Activated naive CD4-positive, alpha-beta T cell (primary cell): ENCODE measurements around the gene TUBGCP6.

ENCODE experiments used
- DNase-seq, 4 experiments: peaks; one replicate each; lab custom pipeline; 2025; lab: John Stamatoyannopoulos, UW

Gene TUBGCP6

DNA sequence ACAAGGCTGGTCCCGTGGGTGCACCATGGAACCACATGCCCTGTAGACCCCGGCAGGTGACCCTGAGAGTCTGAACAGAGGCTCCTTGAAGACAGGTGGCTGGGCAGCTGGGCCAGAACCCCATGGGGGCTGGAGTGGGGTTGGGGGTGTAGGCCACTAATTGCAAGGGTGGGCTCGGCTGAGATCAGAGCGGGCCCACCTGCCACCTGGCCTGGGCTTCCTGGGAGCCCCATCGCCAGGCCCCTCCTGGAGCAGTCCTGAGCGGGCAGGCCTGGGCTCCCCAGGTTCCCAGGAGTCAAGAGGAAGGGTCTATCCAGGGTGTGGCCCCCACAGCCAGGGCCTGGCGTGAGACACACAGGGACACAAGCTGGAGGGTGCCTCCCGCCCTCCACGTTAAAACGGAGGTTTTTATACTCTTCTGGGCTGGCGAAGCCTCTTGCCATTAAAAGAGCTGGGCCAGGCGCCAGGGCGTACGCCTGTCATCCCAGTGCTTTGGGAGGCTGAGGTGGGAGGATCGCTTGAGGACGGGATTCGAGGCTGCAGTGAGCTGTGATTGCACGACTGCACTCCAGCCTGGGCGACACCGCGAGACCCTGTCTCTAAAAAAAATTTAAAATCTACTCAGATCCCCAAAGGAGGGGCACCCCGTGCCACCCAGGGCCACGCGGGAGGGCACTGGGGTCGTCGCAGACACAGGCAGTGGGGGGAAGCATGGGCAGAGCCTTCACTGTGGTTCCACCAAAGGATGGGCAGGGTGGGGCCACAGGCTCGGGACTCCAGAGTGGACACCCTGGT, 63.9 kb downstream of the TUBGCP6 start:
- no peak for DNase-seq

DNA sequence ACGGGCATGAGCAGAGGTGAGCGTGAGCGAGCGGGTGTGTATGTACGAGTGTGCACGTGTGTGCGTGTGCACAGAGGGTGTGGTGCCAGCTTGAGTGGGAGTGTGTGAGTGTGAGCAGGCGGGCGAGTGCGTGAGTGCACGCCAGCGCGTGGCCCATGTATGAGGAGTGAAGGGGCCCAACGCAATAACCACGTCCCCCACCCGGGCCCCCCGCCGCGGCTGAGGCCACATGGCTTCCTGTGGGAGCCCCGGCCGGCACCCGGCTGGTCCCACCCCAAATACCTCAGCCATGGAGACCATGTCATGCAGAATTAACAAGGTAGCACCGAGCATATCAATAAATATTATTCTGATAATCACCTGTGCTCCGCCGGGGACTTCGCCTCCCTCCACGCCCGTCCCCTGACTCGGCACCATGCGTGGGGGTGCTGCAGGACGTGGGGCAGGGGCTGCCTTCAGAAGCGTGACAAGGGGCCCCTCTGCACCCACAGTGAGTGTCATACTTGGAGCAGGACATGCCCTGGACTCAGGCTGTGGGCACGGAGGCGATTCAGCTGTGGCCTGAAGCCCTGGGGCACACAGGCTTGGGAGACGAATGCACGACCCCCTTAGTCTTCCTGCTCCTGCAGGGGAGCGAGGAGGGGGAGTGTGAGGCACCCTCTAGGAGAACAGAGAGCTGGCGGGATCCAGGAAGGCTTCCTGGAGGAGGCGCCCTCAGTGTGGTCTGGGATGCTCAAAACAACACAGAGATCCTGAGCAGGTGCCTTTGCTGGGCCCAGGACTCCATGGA, 64.7 kb downstream of the TUBGCP6 start:
- DNase-seq, result no peak

DNA sequence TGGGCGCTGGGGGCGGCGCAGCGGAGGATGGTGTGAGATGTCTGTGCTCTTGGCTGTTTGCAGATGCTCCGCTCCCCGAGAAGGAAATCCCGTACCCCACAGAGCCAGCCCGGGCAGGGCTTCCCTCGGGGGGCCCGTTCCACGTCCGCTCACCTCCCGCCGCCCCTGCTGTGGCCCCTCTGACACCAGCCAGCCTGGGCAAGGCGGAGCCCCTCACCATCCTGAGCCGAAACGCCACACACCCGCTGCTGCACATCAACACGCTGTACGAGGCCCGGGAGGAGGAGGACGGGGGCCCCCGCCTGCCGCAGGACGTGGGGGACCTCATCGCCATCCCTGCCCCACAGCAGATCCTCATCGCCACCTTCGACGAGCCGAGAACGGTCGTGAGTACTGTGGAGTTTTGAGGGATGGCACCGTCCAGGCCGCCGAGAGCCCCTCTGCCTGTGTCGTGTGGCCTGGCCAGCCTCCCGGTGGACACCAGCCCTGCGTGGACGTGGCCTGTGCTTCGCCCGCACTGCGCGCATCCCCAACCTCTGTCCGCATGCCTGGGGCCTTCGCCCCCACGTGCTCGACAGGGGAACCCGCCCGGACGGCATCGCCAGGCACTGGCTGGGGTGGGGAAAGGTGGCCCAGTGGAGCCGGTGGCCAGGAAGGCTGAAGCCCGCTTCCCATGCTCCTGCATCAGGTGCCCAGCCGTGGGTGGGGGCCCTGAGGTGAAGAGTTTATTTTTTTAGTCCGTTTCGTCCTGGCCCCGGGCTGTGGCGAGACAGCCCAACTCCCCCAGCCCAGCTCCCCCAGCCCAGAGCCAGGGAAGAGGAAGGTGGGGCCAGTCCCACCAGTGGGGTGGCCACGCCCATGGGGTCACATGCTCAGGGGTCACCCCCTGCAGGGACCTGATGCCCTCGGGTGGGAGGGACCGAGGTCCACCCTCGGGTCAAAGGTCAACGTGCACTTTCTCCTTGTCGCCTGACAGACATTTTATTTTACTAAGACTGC, 65.7 kb downstream of the TUBGCP6 start:
- no peak for DNase-seq

DNA sequence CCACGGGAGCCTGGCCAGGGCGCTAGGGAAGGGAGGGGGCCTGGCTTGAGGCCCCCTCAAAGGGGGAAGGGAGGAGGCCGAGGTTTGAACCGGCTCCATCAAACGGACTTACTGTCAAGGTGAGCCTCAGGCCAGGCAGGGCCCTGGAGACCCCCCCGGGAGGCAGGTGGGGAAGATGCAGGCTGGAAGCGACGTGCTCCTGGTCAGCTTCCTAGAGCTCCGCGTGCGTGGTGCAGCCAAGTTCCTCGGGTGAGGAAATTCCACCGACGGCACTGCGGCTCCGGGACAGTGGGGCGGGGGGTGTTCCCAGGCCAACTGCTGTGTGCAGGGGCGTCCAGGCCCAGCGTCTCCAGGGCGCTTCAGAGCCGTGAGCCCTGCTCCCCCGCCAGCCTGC, 66.4 kb downstream of the TUBGCP6 start:
- DNase-seq, result no peak

DNA sequence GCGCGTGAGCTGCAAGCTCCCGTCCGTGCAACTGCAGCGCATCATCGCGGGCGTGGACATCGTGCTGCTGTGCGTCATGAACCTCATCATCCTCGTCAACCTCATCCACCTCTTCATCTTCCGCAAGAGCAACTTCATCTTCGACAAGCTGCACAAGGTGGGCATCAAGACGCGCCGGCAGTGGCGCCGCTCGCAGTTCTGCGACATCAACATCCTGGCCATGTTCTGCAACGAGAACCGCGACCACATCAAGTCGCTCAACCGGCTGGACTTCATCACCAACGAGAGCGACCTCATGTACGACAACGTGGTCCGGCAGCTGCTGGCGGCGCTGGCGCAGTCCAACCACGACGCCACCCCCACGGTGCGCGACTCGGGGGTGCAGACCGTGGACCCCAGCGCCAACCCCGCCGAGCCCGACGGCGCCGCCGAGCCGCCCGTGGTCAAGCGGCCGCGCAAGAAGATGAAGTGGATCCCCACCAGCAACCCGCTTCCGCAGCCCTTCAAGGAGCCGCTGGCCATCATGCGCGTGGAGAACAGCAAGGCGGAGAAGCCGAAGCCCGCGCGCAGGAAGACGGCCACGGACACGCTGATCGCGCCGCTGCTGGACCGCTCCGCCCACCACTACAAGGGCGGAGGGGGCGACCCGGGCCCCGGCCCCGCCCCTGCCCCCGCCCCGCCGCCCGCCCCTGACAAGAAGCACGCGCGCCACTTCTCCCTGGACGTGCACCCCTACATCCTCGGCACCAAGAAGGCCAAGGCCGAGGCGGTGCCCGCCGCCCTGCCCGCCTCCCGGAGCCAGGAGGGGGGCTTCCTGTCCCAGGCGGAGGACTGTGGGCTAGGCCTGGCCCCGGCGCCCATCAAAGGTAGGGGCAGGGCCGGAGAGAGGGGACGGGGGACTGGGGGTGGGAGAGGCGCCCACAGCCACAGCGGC, 67.0 kb downstream of the TUBGCP6 start:
- no peak for DNase-seq

DNA sequence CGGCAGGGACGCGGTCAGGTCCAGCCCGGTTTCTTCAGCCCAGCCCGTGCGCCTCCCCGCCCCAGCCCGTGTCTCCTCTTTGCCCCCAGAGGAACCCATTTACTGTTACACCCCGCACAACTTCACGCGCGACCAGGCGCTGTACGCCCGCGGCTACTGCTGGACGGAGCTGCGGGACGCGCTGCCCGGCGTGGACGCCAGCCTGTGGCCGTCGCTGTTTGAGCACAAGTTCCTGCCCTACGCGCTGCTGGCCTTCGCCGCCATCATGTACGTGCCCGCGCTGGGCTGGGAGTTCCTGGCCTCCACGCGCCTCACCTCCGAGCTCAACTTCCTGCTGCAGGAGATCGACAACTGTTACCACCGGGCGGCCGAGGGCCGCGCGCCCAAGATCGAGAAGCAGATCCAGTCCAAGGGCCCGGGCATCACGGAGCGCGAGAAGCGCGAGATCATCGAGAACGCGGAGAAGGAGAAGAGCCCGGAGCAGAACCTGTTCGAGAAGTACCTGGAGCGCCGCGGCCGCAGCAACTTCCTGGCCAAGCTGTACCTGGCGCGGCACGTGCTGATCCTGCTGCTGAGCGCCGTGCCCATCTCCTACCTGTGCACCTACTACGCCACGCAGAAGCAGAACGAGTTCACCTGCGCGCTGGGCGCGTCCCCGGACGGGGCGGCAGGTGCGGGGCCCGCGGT, 67.8 kb downstream of the TUBGCP6 start:
- DNase-seq, result no peak

DNA sequence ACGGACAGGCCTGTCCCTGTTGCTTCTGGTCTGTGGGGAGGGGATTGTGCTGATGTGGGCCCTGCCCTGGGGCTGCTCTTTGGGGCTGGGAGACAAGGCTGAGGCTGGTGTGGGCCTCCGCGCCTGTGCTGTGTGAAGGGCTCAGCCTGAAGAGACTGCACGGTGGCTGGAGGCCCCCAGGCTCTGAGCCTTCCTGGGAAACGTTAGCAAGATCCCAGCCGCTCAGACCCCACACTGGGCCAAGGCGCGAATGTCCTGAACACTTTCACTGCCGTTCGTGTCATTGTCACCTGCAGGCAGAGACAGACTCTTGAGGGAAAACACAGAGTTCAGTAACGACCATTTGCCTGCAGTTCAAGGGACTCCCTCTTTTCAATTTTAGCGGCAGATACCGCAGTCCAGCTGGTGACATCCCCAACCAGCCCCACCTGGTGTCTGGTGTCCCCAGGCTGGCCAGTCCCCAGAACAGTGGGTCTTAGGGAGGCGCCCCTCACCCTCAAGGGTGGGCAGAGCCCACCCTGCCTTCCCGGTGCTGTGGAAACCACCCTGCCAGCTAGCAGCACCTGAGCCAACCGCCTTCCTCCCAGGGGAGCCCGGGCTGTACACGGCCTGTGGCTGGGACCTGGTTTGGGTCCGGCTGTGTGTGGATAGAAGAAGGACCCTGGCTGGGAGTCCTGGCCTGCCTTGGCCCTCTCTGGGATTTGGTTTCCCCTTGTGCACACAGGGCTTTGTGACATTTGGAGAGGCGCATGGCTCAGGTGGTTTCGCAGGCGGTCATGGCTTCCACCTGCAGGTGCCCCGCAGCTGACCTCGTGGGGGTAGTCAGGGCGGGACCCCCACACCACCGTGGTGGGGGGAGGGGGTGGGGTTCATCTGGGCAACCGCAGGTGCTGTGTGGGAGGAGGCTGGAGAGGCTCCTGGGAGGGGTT, 68.6 kb downstream of the TUBGCP6 start:
- no peak for DNase-seq

DNA sequence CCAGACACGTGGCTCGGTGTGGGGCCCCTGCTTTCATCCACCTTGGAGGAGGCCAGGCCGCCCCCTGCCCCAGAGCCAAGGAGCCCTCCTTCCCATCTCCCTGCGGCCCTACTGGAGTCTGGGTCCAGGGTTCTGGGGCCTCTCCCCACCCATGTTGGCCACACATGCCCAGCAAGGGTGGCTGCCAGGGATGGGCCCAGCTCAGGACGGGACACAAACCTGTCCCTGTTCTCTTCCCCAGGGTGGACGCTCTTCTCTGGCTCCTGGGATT, 69.7 kb downstream of the TUBGCP6 start:
- no peak for DNase-seq

DNA sequence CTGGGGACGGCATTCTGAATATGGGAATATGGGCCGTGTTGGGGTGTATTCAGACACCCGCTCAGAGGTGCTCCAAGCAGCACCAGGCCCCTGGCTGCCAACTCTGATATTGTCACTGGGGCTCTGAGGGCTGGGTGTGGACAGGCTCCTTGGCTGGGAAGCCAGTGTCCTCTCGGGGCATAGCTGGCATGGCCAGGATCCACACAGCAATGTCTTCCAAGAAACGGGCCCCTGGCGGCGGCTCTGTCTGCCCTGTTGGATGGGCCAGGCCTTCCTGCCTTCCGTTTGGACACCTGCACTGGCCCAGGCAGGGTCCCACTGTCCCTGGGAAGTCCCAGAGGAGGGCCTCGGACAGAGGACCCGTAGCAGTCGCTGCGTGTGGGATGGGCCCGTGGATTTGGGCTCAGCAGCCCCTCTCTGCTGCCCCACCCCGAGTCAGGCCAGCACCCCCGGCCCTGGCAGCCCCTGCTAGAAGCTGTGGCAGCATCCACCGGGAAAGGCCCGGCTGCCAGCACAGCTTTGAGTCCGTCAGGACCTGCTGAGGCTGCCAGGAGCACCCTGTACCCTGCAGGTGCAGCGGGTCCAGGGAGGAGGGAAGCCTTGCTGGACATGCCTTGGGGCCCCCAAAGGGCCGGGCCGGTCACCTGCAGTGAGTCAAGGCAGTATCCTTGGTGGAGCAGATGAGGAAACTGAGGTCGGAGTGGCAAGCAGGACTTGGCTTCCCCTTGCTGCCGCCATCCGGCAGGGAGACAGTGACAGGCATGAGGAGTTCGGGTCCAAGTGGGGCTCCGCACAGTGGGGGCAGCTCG, 70.2 kb downstream of the TUBGCP6 start:
- no peak for DNase-seq

DNA sequence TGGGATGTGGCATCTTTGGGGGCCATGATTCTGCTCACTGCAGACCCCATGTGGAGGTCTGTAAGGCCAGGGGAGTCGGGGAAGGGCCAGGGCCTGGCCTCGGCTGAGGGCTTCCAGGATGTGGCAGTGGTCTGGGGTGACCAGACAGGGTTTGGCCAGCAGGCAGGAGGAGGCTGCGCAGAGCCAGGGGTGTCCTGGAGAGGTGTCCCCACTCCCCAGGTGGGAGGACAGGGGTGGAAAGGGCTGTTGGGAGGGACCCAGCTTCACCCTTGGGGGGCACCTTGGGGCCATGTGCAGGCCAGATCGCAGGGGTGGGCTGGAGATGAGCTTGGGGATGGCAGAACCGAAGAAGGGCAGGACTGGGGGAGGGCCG, 70.9 kb downstream of the TUBGCP6 start:
- no peak for DNase-seq

DNA sequence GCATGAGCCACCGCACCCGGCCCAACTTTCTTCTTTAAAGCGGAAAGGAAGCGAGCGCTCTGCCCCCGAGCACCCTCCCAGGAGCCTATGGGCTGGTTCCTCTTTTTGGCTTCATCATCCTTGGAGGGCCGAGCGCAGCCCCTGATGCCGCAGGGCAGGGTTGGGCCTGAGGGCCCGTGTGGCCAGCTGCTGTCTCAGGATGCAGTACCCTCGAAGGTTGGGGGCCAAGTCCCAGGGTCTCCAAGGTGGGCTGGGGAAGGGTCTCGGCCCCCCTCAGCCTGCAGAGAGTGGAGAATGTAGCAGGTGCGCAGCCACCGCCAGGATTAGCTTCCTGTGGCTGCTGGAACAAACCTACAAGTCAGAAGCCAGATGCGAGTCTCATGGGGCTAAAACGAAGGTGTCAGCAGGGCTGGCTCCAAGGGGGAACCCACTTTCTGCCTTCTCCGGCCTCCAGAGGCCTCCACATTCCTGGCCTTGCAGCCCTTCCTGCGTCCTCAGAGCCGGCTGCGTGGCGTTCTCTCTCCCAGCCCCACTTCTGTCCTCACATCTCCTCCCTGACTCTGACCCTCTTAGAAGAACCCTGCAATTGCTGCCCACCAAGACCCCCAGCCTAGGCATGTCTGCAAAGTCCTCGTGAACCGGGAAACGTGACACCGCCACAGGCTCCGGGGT, 71.4 kb downstream of the TUBGCP6 start:
- DNase-seq, result no peak

DNA sequence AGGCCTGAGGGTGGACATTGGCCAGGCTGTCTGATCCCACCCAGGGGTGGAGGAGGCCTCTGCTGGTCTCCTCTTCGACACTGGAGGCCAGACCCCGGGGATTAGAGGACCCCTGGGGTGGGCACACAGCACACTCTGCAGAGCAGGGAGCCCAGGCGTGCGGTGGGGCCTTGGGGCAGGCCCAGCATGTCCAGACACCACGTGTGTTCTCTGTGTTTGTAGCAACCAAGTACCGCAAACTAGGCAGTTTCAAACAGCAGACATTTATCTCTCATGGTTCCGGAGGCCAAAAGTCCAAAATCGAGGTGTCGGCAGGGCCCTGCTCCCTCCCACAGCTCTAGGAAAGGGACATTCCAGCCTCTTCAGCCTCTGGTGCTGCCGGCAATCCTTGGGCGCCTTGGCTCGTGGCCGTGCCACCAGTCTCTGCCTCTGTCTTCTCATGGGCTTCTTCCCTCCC, 72.8 kb downstream of the TUBGCP6 start:
- no peak for DNase-seq

DNA sequence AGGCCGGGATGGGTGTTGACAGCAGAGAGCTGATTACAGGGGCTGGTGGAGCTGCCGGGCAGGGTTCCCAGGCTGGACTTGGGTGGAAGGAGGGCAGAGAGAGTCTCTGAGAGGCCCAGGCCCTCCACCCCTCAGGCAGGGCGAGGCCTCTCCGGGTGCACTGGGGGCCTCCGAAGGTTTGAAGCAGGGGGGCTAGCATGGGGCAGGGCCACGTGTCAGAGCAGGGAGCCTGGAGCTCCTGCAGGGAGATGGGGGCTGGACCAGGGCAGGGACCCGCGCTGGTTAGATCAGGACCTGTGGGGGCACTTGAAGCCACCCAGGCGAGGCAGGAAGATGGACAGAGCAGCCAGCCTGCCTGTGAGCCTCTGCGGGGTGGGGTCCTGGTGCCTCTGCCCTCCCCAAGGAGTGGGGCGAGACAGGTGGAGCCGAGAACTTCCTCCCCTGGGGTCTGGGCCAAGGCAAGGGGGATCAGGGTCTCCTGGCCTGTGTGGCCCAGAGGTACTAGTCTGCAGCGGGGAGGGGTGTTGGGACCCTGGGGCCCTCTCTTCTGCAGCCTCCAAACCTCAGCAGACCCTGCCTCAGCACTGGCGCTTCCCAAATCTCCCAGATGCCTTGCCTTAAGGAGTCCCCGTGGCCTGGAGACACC, 73.4 kb downstream of the TUBGCP6 start:
- no peak for DNase-seq

DNA sequence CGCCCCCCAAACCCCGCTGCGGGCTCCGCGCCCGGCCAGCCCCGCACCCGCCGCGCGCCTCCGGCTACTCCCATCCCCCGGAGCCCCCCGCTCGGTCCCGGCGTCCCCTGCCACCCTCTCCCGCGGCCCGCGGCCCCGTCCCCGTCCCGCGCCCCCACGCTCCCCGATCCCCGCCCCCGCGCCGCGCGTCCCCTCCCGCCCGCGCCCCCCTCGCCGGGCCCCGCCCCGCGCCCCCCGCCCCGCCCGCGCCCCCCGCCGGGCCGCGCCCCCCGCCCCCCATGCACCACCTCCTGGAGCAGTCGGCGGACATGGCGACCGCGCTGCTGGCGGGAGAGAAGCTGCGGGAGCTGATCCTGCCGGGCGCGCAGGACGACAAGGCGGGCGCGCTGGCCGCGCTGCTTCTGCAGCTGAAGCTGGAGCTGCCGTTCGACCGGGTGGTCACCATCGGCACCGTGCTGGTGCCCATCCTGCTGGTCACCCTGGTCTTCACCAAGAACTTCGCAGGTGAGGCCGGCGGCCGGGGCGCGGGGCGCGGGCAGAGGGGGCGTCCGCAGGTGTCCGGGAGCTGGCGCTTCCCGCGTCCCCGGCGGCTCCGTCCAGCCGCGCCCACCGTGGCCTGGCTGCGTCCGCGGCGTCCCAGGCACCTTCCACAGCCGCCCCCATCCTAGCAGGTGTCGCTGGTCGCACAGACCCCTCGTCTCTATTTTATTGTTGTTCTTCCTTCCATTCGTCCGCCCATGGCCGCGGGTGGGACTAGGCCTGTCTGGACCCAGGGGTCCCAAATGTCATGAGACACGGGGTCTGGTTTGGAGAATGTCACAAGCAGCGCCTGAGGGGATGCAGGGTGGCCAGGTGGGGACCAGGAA, 74.1 kb downstream of the TUBGCP6 start, which contains the start of gene PANX2:
Gene PANX2, plus strand, starts transcription at position 279 of the 866 bp plus-strand sequence. Its CDS starts 0 bp downstream, at position 279.
- DNase-seq, result no peak

DNA sequence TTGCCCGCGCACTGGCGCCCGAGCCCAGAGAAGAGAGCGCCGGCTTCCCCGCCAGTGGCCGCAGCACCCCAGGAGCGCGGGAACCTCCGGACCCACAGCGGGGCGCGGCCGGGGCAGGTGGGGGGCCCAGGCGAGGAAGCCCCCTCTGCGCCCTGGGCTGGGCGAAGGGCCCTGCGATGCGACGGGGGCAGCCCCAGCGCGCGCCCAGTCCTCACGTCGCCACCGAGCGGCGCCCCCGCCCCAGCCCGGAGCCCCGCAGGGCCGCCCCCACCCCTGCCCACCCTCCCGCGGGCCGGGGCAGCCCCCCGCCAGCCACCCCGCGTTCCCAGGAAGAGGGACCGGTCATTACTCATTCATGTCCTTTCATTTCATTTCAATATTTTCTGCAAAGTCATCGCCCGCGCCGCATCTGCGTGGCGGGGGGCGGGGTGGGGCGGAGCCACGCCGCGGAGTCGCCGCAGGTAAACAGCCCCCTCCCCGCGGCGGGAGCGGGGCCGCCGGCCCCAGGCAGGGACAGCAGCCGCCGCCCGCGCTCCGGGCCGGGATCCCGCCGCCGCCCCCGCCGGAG, 75.0 kb downstream of the TUBGCP6 start:
- no peak for DNase-seq

DNA sequence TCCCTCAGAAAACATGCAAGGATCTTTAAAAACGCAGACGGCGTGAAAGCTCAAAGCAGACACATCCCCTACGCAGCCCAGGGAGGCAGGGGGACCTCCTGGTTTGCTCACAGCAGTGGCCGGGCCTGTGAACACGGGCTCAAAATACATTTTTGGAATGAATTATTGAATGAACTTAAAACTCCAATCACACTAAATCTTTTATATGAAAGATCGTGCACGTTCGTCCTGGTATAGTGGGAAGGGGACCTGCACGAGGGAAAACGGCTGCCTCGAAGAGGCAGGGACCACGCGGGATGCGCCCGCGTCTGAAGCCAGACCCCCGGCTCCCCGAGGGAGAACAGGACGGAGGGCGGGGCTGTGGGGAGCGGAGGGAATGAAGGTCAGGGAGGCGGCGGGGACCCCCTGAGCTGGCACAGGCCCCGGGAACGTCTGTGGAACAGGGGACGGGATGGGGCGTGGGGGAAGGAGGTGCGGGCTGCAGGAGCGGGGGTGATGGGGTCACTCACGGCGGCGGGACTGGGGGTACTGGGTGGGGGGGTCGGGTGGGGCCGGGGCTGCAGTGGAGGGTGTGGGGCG, 75.6 kb downstream of the TUBGCP6 start:
- DNase-seq, result no peak
